Posterior vena cava (tissue), 2 donors: ENCODE data around the gene C1R. TPM values are rescaled to one million over a fixed set of nuclear protein-coding genes. Genes with fewer than 3 reads are reported as not detected.
A peak's percentile ranks its signal among the peaks of the same experiment; 100 is the strongest.

Experiments used
- DNase-seq: peaks from one replicate; pipeline ENCODE4 v3.0.0-alpha.2; 2020; ENCODE audit warnings: low spot score
- intact Hi-C, 2 donors: fragments of 100-400 bp; cut with DNase I; formaldehyde crosslinking; loops; one replicate each; pipeline versions ENCODE4 v1.14.1 to v1.14.2; 2022 to 2023
- total RNA-seq, 2 donors: library from RNA; stranded (reverse); fragmentation: NEBNext Ultra II Directional; extraction: Animal tissue kit (Norgen Biotek cat#: 25700); gene quantifications; one replicate each; pipeline ENCODE4 v1.2.1, GENCODE V29; 2021
- donor health status: DM: yes; HTN: yes; CAD: no.
- donor health status: DM: yes; HTN: yes; CAD: no.

The C1R gene
- total RNA-seq, 2 donors from 2014 or later: 1,008 to 1,686 TPM

DNA sequence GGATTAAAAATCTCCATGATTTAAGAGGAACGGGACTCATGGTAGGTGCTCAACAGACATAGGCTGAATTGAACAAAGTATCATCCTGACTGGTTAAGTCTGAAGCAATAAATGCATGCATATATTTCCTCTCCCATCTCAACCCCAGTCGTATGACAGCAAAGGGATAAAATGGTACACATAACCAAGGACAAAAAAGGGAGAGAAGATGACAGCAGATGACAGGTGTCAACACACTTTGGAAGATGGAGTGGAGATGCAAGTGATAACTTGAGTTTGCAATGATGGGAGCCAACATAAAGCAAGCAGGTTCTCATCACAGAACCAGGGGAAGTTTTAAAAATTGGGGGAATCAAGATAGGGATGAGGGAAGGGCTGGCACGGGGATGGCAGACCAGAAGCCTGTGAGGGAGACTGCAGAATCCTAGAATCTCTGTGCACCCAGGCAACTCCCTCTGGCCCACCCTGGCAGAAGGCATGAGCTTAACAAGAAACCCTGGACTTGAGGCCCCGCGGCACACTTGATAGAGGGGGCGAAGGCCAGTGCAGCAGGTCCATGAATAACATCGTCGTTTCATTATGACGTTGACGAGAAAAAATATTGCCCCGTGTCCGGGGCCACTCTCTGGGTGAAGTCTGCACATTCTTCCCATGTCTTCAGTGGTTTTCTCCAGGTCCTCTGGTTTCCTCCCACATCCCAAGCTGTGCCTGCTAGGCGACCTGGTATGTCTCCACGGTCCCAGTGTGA lies 11.8 kb upstream of the C1R start:
- intact Hi-C loops: no loop called here
- DNase-seq: no peak

DNA sequence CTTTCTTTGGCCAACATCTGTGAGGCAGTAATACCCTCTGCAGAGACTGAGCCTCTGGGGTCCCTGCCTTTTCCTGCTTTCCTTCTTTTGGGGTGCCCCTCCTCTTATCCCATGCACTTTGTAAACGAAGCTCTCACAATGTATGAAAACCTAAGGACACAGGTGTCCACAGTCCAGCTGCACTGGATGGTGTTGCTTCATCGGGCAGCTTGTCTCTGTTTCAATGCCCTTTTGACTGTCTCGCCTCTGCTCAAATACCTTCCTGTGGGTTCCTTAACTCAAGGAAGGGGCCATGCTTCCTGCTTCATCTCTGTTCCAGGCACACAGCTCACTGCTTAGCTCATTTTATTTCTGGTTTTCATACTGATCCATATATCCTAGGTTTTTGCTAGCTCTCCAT lies 10.3 kb upstream of the C1R start:
- DNase-seq: no peak
- intact Hi-C loops: no loop called here

DNA sequence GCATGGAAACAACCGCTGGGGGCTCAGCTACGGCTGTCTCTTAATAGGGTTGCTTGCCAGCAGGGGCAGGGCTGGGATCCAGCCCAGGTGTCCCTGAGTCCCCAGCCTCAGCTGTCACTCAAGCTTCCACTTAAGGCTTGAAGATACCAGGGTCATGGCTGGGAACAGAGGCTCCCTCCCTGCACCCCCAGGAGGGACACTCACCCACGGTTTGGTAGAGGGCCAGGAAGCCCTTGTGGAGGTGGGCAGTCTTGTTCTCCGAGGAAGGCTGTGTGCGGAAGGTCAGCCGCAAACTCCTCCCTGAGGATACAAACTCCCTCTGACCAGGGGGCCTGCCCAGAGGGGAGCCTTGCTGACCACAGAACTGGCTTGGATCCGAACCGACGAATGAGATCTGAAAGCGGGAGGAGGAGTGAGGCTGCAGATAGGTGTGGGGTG lies 9.5 kb upstream of the C1R start:
- intact Hi-C loops: no loop called here
- DNase-seq: no peak

DNA sequence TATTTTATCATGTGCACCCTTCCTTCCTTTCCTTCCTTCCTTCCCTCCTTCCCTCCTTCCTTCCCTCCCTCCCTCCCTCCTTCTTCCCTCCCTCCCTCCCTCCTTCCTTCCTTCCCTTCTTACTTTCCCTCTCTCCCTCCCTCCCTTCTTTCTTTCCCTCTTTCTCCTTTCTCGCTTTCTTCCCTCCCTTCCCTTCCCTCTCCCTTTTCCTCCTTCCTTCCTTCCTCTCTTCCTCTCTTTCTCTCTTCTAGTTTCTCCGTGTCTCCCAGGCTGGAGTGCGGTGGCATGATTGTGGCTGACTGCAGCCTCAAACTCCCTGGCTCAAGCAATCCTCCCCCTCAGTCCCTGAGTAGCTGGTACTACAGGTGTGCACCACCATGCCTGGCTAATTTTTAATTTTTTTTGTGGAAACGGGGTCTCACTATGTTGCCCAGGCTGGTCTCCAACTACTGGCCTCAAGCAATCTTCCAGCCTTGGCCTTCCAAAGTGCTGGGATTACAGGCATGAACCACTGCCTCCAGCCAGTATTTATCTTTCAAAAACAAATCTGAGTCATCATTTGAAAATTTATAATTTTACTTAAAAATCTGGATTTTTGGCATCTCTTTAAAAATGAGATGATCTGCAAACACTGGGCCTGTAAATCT lies 8.9 kb upstream of the C1R start:
- DNase-seq: no peak
- intact Hi-C loops: no loop called here

DNA sequence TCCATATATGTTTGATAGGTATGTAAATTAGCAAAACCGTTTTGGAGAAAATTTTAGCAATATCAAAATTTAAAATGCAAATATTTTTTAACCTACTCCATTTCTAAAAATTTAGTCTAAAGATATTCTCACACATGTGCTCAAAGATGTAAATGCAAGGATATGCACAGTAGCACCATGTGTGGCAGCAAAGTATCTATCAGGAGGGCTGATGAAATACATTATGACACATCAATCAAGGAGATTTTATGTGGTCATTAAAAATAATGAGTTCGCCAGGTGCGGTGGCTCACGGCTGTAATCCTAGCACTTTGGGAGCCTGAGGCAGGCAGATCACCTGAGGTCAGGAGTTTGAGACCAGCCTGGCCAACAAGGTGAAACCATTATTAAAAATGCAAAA lies 8.0 kb upstream of the C1R start:
- intact Hi-C loops: no loop called here
- DNase-seq: no peak

DNA sequence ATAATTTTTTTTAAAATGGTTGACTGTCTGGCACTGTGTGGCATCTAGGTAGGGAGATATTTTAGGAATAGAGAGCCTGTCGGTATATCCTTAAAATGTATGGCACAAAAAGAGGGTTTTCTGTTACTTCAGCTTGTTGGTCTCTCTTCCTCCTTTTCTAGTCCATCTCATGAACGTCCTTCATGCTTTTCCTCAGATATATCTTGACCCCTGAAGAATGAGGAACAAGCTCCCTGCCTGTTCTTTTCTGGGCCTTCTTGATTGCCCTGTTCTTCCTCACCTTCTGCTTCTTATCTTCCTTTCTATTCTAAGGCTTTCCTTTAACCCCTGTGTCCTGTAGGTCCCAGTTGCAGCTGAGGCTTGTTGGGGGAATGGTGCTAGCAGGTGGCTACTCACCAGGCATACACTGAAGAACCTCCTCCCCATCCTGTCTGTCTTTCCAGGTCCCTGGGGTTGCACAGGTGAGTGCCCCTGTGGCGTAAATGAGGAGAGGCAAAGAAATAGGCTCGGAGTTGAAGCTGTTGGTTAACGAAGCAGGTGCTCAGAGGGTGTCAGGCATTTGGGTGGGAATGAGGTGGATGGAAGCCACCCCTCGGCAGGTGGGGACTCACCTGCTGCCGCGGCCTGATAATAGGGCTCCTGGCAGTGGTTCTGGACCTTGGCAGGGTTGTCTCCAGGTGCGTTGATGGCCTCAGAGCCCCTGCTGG lies 7.2 kb upstream of the C1R start:
- no peak for DNase-seq
- intact Hi-C loops: loop anchor here in 1 of 2 donors (10.0 kb wide), 1 partner anchor 135 kb away; no protein-coding TSS in a partner anchor

DNA sequence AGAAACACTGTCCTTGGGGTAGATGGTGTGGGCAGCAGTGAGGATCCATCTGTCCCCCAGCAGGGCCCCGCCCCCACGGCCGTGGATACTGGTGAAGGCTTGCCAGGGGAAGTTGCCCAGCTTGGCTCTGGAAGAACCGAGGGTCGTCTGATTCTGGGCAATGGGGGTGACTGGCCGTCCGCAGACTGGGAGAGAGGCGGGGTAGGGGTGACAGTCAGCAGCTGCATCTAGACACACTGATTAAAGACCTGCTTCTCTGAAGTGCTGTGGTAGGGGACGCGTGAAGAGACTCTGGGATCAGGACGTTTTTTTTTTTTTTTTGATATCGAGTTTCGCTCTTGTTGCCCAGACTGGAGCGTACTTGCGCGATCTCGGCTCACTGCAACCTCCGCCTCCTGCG lies 4.7 kb upstream of the C1R start:
- intact Hi-C loops: loop anchor here in 1 of 2 donors (10.0 kb wide), 1 partner anchor 132 kb away; no protein-coding TSS in a partner anchor
- DNase-seq: peak; percentile 47

DNA sequence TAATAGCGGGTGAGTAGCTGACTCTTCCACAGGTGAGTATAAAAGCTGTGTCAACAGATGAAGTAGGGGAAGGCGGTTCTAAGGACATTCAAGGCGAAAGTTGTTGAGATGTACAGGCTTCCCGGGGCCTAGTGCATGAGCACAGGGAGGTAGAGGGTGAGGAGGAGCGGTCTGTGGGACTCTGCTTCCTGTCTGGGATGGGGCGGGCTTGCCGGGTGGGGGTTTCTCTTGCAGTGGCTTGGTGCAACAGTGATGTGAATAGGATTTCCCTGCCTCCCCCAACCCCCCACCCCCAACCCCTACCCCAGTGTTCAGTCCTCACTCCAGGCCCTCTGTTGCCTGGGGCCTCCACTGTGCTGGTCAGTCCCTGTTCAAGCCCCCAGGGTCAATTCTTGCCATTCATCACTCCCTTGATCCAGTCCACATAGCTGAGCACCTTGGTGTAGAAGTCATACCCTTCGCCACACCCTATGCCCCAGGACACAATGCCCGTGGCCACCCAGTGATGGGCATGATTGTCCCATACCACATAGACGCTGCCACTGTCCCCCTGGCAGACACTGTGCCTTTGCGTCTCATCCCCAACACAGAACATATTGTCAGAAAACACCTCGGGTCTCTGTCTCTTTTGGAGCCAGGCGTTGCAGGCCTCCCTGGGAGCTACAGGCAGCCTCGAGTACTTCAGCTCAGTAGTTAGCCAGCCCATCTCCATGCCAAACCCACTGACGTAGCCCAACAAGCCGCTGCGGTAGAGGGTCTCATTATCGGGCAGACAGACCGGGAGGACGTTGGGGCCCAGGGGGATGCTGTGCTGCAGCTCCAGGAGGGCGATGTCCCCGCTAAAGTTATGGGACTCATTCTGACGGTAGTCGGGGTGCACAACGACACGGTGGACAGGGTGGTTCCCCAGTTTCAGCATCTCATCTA lies 4.0 kb upstream of the C1R start:
- DNase-seq: peak; percentile 78
- intact Hi-C loops: loop anchor here in 1 of 2 donors (10.0 kb wide), 1 partner anchor 131 kb away; no protein-coding TSS in a partner anchor

DNA sequence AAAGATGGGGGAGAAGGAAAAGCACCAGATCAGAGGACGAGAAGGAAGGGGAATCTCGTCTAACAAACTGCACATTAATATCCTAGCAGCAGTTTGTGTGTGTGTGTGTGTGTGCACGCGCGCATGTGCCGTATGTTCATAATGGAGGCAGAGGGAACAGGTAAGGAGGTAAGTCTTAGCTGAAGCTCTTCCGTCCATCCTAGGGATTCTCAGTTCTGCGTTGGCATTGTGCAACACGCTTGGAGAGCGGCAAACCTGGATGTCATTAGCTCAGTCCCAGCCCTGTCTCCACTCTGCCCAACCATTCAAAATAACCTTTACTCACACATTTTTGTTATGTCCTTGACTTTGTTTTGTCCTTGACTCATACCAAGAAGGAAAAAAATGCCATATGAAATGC lies 1.6 kb upstream of the C1R start:
- no peak for DNase-seq
- intact Hi-C loops: loop anchor here in 1 of 2 donors (10.0 kb wide), 1 partner anchor 129 kb away; no protein-coding TSS in a partner anchor

DNA sequence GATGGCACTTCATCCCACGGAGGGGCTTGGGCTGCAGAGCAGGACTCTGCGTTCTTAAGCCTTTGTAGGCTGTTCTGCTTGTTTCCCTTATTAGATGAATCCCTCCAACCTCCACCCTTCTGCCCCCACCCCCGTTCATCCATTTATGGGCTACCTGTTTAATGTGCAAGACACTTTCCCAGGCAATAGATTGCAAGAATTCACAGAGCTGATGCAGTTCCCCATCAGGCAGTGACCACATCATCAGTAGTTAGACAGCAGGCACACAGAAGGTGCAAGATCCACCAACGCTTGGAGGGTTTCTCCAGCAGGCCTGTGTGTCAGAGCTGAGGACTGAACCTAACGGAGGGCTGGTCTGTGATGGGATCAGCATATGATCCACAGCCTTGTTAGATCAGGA lies 1.2 kb upstream of the C1R start:
- no peak for DNase-seq
- intact Hi-C loops: loop anchor here in 1 of 2 donors (10.0 kb wide), 1 partner anchor 129 kb away; no protein-coding TSS in a partner anchor

DNA sequence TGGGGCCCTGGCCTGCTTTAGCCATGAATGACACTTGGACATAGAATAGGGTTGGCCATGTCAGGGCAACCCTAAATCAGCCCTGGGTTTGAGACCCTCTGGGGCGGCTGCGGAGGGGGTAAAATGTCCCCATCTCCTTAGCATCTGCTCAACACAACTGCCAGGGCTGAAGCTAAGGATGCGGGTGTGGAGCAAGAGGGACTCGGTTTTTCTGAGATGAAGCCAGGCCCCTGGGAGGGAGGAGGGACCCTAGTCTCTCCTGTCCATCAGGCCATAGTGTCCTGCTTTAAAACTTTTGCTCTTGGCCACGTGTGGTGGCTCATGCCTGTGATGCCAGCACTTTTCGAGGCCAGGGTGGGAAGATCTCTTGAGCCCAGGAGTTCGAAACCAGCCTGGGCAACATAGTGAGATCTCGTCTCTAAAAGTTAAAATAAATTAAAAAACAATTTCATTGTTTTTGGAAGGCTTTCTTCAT lies 778 bp upstream of the C1R start:
- no peak for DNase-seq
- intact Hi-C loops: loop anchor here in 1 of 2 donors (1.0 to 10.0 kb wide), 2 partner anchors 16 to 128 kb away; partner anchors contain the start of gene C1RL

DNA sequence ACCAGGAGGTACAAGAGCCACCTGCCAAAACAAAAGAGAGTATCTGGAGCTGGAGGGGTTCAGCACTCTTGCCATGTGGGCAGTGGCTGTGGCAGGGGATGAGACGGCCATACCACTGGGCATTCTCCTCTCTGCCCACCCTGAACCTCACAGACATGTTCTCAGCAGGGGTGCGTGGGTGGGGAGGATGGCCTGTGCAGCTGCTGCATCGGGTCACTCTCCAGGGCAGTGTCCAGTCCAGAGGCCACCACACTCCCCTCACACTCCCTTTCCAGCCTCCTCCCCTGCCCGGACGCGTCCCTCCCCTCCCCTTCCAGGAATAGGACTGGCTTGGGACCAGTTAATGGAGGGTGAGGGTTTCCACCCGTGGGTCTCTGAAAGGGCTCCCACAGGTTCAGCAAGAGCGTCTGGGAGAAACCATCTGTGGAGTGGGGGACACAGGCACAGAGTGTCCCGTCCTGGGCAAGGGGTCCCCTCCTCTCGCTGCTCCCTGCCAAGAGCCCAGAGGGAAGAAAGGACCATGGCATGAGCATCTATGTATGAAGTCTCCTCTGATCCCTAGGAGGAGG lies 501 bp downstream of the C1R start:
- intact Hi-C loops: loop anchor here in 1 of 2 donors (1.0 to 10.0 kb wide), 3 partner anchors 18 to 127 kb away; partner anchors contain the start of genes C1RL and C1S
- DNase-seq: peak; percentile 90

DNA sequence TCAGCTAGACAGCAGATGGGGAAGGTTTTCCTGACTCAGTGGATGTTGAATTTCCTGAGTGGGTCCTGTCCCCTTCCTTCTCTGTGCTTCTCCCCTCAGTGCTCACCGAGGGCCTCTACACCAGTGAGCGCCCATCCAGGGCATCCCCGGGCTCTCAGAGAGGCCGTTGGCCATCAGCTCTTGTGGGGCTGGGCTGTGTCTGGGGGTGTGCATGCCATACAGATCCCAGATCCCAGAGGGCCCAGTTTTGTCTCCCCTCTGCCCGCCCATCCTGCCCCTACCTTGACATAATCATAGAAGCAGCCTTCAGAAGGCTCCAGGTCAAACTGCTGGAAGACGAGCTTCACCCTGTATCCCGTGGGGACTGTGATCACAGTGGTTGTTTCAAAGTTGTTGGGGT lies 1.1 kb downstream of the C1R start:
- intact Hi-C loops: loop anchor here in 1 of 2 donors (2.0 to 10.0 kb wide), 2 partner anchors 30 to 126 kb away; partner anchors contain the start of gene C1S
- no peak for DNase-seq

DNA sequence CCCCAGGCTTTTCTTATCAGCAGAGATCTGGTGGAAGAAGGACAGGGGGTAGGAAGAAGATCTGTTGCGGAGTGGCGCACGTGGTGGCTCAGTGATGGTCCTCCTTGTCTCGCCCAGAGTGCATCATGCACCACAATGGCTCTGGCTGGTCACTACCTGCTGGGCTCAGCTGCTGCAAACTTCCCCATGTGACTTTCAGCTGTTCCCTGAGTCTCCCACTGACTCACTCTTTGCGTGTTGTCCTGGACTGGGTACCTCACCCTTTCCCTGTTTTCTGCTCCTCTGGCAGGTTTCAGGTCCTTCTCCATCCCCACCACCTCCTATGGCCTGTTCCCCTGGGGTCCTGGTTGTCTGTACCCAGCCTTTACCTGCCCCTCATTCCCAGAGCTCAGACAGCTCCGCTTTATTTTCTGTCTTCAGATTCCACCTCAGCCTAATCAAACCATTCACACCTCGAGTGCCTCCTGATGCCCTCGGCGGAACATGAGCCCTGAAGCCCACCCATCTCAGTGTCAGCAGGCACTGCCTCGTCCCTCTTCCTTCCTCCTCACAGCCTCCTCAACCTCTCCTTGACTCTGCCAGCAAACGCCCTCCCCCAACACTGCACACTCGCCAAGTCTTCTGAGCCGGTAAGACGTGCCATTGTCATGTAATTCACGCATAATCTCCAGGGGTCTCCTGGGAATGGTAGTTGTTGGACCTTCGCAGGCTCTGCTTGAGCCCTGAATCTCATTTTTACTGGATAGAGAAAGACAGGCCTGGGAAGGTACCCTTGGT lies 1.8 kb downstream of the C1R start:
- intact Hi-C loops: loop anchor here in 1 of 2 donors (2.0 to 10.0 kb wide), 2 partner anchors 30 to 126 kb away; partner anchors contain the start of gene C1S
- DNase-seq: peak; percentile 80

DNA sequence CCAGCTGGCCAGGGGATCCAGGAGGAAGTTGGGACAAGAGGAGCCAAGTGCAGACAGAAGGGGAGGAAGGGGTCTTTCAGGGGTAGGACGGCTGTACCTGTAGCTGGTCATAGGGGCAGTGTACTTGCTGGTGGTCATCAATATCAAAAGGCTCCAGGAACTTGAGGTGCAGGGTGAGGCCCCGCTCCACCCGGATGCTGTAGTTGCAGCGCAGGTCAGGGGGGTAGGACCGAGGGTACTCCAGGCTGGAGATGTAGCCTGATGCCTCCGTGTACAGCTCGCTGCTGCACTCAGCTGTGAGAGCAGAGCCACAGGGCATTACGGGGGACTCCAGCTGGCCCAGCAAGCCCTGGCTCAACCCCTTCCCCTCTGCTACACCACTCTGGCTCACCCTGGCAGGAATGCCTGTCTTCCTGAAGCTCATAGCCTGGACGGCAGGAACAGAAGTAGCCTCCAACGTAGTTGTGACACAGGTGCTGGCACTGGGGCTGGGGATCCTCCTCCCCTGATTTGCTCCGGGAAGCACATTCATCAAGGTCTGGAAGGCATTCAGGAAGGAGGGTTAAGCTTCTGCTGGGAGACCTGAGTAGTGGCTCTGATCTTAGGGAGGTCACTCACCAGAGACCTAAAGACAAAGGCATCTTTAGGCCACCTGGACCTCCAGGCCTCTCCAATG lies 2.9 kb downstream of the C1R start:
- intact Hi-C loops: loop anchor here in 1 of 2 donors (10.0 kb wide), 1 partner anchor 125 kb away; no protein-coding TSS in a partner anchor
- no peak for DNase-seq

DNA sequence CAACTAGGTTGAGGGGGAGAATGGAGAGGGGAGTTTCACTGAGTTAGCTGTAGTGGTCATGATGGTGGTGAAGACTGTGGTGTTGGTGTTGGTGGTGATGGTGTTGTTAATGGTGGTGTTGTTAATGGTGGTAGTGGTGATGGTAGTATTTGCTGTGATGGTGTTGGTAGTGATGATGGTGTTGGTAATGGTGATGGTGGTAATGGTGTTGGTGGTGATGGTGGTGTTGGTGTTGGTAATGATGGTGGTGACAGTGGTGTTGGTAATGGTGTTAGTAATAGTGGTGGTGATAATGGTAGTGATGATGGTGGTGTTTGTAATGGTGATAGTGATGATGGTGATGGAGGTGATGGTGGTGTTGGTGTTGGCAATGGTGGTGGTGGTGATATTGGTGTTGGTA lies 9.1 kb downstream of the C1R start:
- DNase-seq: no peak
- intact Hi-C loops: loop anchor here in 1 of 2 donors (10.0 kb wide), 1 partner anchor 118 kb away; no protein-coding TSS in a partner anchor

DNA sequence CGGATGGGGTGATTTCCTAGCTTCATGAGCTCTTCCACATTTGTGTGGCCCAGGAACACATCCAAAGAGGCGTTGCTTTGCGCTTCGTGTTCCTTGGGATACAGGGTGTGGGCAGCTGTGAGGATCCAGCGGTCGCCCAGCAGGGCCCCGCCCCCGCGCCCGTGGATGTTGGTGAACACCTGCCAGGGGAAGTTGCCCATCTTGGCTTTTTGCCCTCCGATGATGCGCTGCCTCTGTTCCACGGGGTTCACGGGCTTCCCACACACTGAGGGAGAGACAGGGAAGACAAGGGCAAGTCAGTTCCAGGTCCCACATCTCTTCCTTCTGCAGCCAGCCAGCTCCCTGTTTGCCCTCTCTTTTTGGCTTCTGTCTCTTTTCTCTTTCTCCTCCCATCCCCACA lies 11.2 kb downstream of the C1R start:
- intact Hi-C loops: loop anchor here in 1 of 2 donors (10.0 kb wide), 1 partner anchor 116 kb away; no protein-coding TSS in a partner anchor
- DNase-seq: no peak
